GM12878 (cell line): ENCODE data around the gene TRIM28. TPM values are rescaled to one million over a fixed set of nuclear protein-coding genes. Genes with fewer than 3 reads are reported as not detected.
A peak's percentile ranks its signal among the peaks of the same experiment; 100 is the strongest.

ENCODE experiments used
- ATAC-seq: fragments of 200-7000 bp; cut with Tn5 transposase; 3 replicates; pipeline ENCODE4 v1.9.1; 2020; ENCODE audit warnings: mild to moderate bottlenecking, moderate library complexity
- BruUV-seq: library from RNA; stranded (reverse); fragments of 400-500 nt; replicated peaks from 2 replicates; lab custom pipeline; 2021; lab: Mats Ljungman, UMichigan
- CTCF ChIA-PET: fragments of 300-600 bp; sonication (Branson Sonifier 250); formaldehyde crosslinking; extraction: SDS; loops from one replicate; lab custom pipeline; 2021; ENCODE audit warnings: inconsistent platforms; lab: Yijun Ruan, JAX
- POLR2A ChIA-PET: fragments of 350-600 bp; formaldehyde crosslinking; extraction: SDS; loops from one replicate; lab custom pipeline; 2021; ENCODE audit warnings: inconsistent platforms; lab: Charles Lee
- RAD21 ChIA-PET: fragments of 300-600 bp; sonication (Branson Sonifier 250); formaldehyde crosslinking; loops from one replicate; lab custom pipeline; 2023; ENCODE audit warnings: antibody characterized with exemption; ENCODE audit not compliant: unreplicated experiment; lab: Charles Lee
- SMC1A ChIA-PET: fragments of 300-600 bp; sonication (Branson Sonifier 250); formaldehyde crosslinking; loops from one replicate; lab custom pipeline; 2023; ENCODE audit not compliant: unreplicated experiment, uncharacterized antibody; lab: Charles Lee
- DNase-seq: peaks from one replicate; pipeline ENCODE4 v3.0.0-alpha.2; 2011; ENCODE audit warnings: low read depth, low spot score
- FAIRE-seq: peaks from 3 replicates; lab custom pipeline; 2011; peaks lifted over from hg19 to GRCh38; lab: Jason Lieb, UNC
- H2AFZ ChIP-seq: 2 replicates; pipeline ENCODE4 v1.6.0; 2011; ENCODE audit warnings: low read depth, low read length, control low read depth; ENCODE audit not compliant: control insufficient read depth
- H3K27ac ChIP-seq: 2 replicates; pipeline ENCODE4 v1.5.1; 2011; ENCODE audit warnings: control low read depth; ENCODE audit not compliant: control insufficient read depth, insufficient read depth
- H3K27me3 ChIP-seq, 2 experiments: replicated peaks in 1 of 2; 2 replicates each; pipeline versions ENCODE4 v1.6.0 to v1.6.1; 2011; ENCODE audit warnings: low read length in 1 of 2; ENCODE audit not compliant: control insufficient read depth in 2 of 2, insufficient read depth in 2 of 2
- H3K36me3 ChIP-seq, 2 experiments: 2 replicates each; pipeline ENCODE4 v1.5.1; 2011; ENCODE audit warnings: low read length in 1 of 2; ENCODE audit not compliant: control insufficient read depth in 2 of 2, insufficient read depth in 2 of 2
- H3K4me1 ChIP-seq: 2 replicates; pipeline ENCODE4 v1.6.1; 2011; ENCODE audit warnings: mild to moderate bottlenecking, low read length, moderate library complexity, mixed read lengths; ENCODE audit not compliant: control insufficient read depth, insufficient read depth
- H3K4me2 ChIP-seq: 2 replicates; pipeline ENCODE4 v1.6.0; 2011; ENCODE audit warnings: control low read depth; ENCODE audit not compliant: control insufficient read depth, insufficient read depth
- H3K4me3 ChIP-seq: fragments of 200-600 bp; sonication (generic); 2 replicates; pipeline ENCODE4 v1.5.1; 2016
- H3K79me2 ChIP-seq: 2 replicates; pipeline ENCODE4 v1.6.0; 2011; ENCODE audit warnings: low read length; ENCODE audit not compliant: control insufficient read depth, insufficient read depth
- H3K9ac ChIP-seq: 2 replicates; pipeline ENCODE4 v1.8.0; 2011; ENCODE audit warnings: low read length, control low read depth, mixed read lengths; ENCODE audit not compliant: control insufficient read depth, insufficient read depth
- H3K9me3 ChIP-seq: replicated peaks from 3 replicates; pipeline ENCODE4 v1.5.1; 2011; ENCODE audit warnings: mild to moderate bottlenecking, low read length; ENCODE audit not compliant: control insufficient read depth, insufficient read depth
- H4K20me1 ChIP-seq: 2 replicates; pipeline ENCODE4 v1.6.0; 2011; ENCODE audit not compliant: control insufficient read depth, insufficient read depth
- BMI1 ChIP-seq: fragments of 450-650 bp; IDR thresholded peaks from 2 replicates; pipeline ENCODE4 v1.6.1; 2016; ENCODE audit warnings: mild to moderate bottlenecking, moderate library complexity, borderline replicate concordance
- CHD2 ChIP-seq: IDR thresholded peaks from 2 replicates; pipeline ENCODE4 v1.6.1; 2011; ENCODE audit warnings: low read depth, low read length, improper control_type of control experiment, borderline replicate concordance
- CREB1 ChIP-seq: IDR thresholded peaks from 2 replicates; pipeline ENCODE4 v1.6.1; 2012; ENCODE audit warnings: low read depth, mild to moderate bottlenecking, inconsistent platforms
- DPF2 ChIP-seq: fragments of 450-650 bp; IDR thresholded peaks from 2 replicates; pipeline ENCODE4 v1.6.1; 2017; ENCODE audit warnings: mild to moderate bottlenecking
- EP300 ChIP-seq, 2 experiments: fragments of 150-350 bp in 1 of 2; IDR thresholded peaks; 2 replicates each; pipeline ENCODE4 v1.6.1; 2011 to 2012; ENCODE audit warnings: low read depth in 2 of 2, low read length in 2 of 2, borderline replicate concordance in 1 of 2, improper control_type of control experiment in 1 of 2, inconsistent platforms in 1 of 2; ENCODE audit not compliant: control insufficient read depth in 1 of 2
- ETV6 ChIP-seq, 2 experiments: fragments of 450-650 bp in 1 of 2; IDR thresholded peaks in 1 of 2; conservative IDR thresholded peaks in 1 of 2; 2 replicates each; pipeline ENCODE4 v1.6.1; 2014; ENCODE audit warnings: antibody characterized with exemption in 1 of 2, borderline replicate concordance in 1 of 2, low read depth in 1 of 2, mild to moderate bottlenecking in 1 of 2, moderate library complexity in 1 of 2
- JUND ChIP-seq: IDR thresholded peaks from 2 replicates; pipeline ENCODE4 v1.6.1; 2012; ENCODE audit warnings: low read depth, mild to moderate bottlenecking, low read length, improper control_type of control experiment, moderate library complexity
- PAX5 ChIP-seq: IDR thresholded peaks from 2 replicates; pipeline ENCODE4 v1.6.1; 2011; ENCODE audit warnings: low read depth, low read length, borderline replicate concordance
- PAX8 ChIP-seq: fragments of 450-650 bp; IDR thresholded peaks from 2 replicates; pipeline ENCODE4 v1.6.1; 2017; ENCODE audit warnings: mild to moderate bottlenecking, moderate library complexity
- PRDM15 ChIP-seq: fragments of 450-650 bp; formaldehyde crosslinking; IDR thresholded peaks from 2 replicates; pipeline ENCODE4 v1.4.0; 2020; ENCODE audit warnings: mild to moderate bottlenecking, moderate library complexity
- RAD21 ChIP-seq: IDR thresholded peaks from 2 replicates; pipeline ENCODE4 v1.6.1; 2011; ENCODE audit warnings: mild to moderate bottlenecking, low read depth, low read length, moderate library complexity; ENCODE audit not compliant: insufficient read depth
- RELB ChIP-seq: fragments of 450-650 bp; IDR thresholded peaks from 2 replicates; pipeline ENCODE4 v1.6.1; 2017; ENCODE audit warnings: low read depth, mild to moderate bottlenecking, moderate library complexity
- SIX5 ChIP-seq: IDR thresholded peaks from 2 replicates; pipeline ENCODE4 v1.6.1; 2011; ENCODE audit warnings: mild to moderate bottlenecking, low read depth, low read length, moderate library complexity; ENCODE audit not compliant: severe bottlenecking
- TBL1XR1 ChIP-seq: IDR thresholded peaks from 2 replicates; pipeline ENCODE4 v1.6.1; 2012; ENCODE audit warnings: low read depth, low read length, improper control_type of control experiment
- ZNF274 ChIP-seq: IDR thresholded peaks from one replicate; pipeline ENCODE4 v1.8.0; 2011; ENCODE audit not compliant: insufficient read length, insufficient read depth
- ZNF384 ChIP-seq: IDR thresholded peaks from 2 replicates; pipeline ENCODE4 v1.6.1; 2012; ENCODE audit warnings: low read depth, mild to moderate bottlenecking, low read length, improper control_type of control experiment, borderline replicate concordance
- WGBS: methylation state at CpG from one replicate; pipeline ENCODE4 v1.1.6; 2016; ENCODE audit warnings: low lambda C conversion rate; ENCODE audit not compliant: insufficient replicate concordance, insufficient coverage; ENCODE audit errors: missing lambda C conversion rate; 5-methylcytosine and 5-hydroxymethylcytosine counted together
- in situ Hi-C: fragments of 300-500 bp; cut with MboI; formaldehyde crosslinking; loops from 9 replicates; pipeline ENCODE4 v1.14.3; 2018; ENCODE audit warnings: mixed read lengths
- intact Hi-C: fragments of 100-400 bp; cut with micrococcal nuclease; formaldehyde crosslinking; loops from one replicate; pipeline ENCODE4 v1.14.2; 2022; ENCODE audit not compliant: unreplicated experiment
- polyA plus RNA-seq, 11 experiments: library from polyadenylated mRNA; depleted of rRNA in 4 of 11; unstranded in 6 of 11; stranded (reverse) in 5 of 11; fragments of >200 nt; fragmentation: Nextera tagmentation in 4 of 11; fragmentation: Illumina TruSeq in 1 of 11; extraction: Ambion mirVana in 4 of 11; extraction: Trizol in 1 of 11; gene quantifications; 1 replicate in 1 of 11; 2 replicates in 10 of 11; pipeline versions ENCODE4 v1.2.1 to v1.2.3, GENCODE V29; 2011 to 2016; ENCODE audit warnings: inconsistent platforms in 2 of 11, missing spikeins in 2 of 11, low read depth in 1 of 11
- total RNA-seq, 4 experiments: library from RNA; depleted of rRNA in 3 of 4; stranded (reverse); fragments of >200 nt in 3 of 4; fragmentation: Illumina TruSeq in 1 of 4; extraction: Trizol in 1 of 4; gene quantifications; 2 replicates each; pipeline versions ENCODE4 v1.2.1 to v1.2.3, GENCODE V29; 2013 to 2021

TRIM28 gene
- total and polyA plus RNA-seq, 10 of the 15 experiments (the other 5 are each of a cell fraction or from before 2014, with no cell fraction given) = 5.0 to 650 (median 296) TPM

- DNase-seq (no peak), FAIRE-seq (no peak), ATAC-seq (no peak)
- Histone ChIP-seq H3K27ac (peak overlapping the region; percentile 86), H3K9me3 (no peaks in the 10 kb centered on the region), H3K4me1 (peaks cover 35% of the 10 kb centered on the region), H3K36me3 (peaks cover 5 to 13% of the 10 kb centered on the region in 2 experiments; a peak in 3 of 4 replicates), H2AFZ (no peak overlapping the region), H4K20me1 (no peaks in the 10 kb centered on the region), H3K27me3 (no peaks in the 10 kb centered on the region), H3K79me2 (peaks cover 45% of the 10 kb centered on the region), H3K4me3 (peak overlapping the region; percentile 99), H3K9ac (peak overlapping the region; percentile 97), H3K4me2 (peak overlapping the region; percentile 96)
- POLR2A ChIA-PET = interaction anchor here (0.6 to 1.1 kb wide), 4 partner anchors 19 to 37 kb away, joined by 3 to 4 read pairs (median 3); partner anchors contain the start of gene ZBTB45
- BruUV-seq = no TSS peak
- intact Hi-C loops = no loop called here
- SMC1A ChIA-PET = interaction anchor here (0.8 to 1.2 kb wide), 2 partner anchors 19 to 35 kb away, joined by 3 to 5 read pairs; no protein-coding TSS in a partner anchor
- in situ Hi-C loops = no loop called here
- TF ChIP-seq CHD2 = no peak
- no peak for TF ChIP-seq RAD21
- TF ChIP-seq ZNF274 = no peak
- TF ChIP-seq ZNF384 = no peak
- TF ChIP-seq SIX5 = no peak
- no peak for TF ChIP-seq ETV6 (conservative IDR thresholded peaks at IDR 0.05 in 1 of 2, IDR thresholded peaks at IDR 0.05 in 1 of 2; ENCODE audit: borderline replicate concordance in 1 of 2, low read depth in 1 of 2)
- no peak for TF ChIP-seq PAX8
- TF ChIP-seq PRDM15 (CRISPR knock-in tag) = no peak
- TF ChIP-seq EP300 (IDR thresholded peaks at IDR 0.05; ENCODE audit: borderline replicate concordance in 1 of 2, control insufficient read depth in 1 of 2, low read depth in 2 of 2, low read length in 2 of 2) = no peak
- TF ChIP-seq RELB = no peak
- no peak for TF ChIP-seq CREB1
- no peak for TF ChIP-seq JUND
- TF ChIP-seq PAX5 = no peak
- TF ChIP-seq BMI1 = no peak
- no peak for TF ChIP-seq DPF2
- no peak for TF ChIP-seq TBL1XR1
- RAD21 ChIA-PET = no interaction called here
- 42% methylated on average over 10 of the region's 10 CpGs for WGBS
- CTCF ChIA-PET = interaction anchor here (0.7 to 1.6 kb wide), 3 partner anchors 19 to 37 kb away, joined by 3 to 4 read pairs (median 4); partner anchors contain the start of gene ZBTB45
Measured at GRCh38 chr19:58556622-58557220, 12.9 kb downstream of the TRIM28 start.
